H9 (cell line): Measurements from ENCODE around the gene RASAL1. TPM values are rescaled to one million over a fixed set of nuclear protein-coding genes. Genes with fewer than 3 reads are reported as not detected.

Source experiments
- DNase-seq: peaks from one replicate; pipeline ENCODE4 v3.0.0-alpha.2; 2017
- H2AFZ ChIP-seq: one replicate; pipeline ENCODE4 v1.6.1; 2013; ENCODE audit warnings: mild to moderate bottlenecking, low read length, control low read depth, moderate library complexity
- H2AK5ac ChIP-seq: 2 replicates; pipeline ENCODE4 v1.6.1; 2013; ENCODE audit warnings: low read length, control low read depth, mixed read lengths; ENCODE audit not compliant: insufficient read length
- H2BK120ac ChIP-seq: one replicate; pipeline ENCODE4 v1.6.1; 2013; ENCODE audit warnings: low read depth, mild to moderate bottlenecking, low read length, control low read depth, inconsistent platforms; ENCODE audit not compliant: poor library complexity, severe bottlenecking
- H2BK12ac ChIP-seq: 2 replicates; pipeline ENCODE4 v1.6.1; 2013; ENCODE audit warnings: low read length, control low read depth, mixed read lengths, low read depth; ENCODE audit not compliant: insufficient read length
- H2BK15ac ChIP-seq: 2 replicates; pipeline ENCODE4 v1.6.1; 2013; ENCODE audit warnings: low read depth, low read length, control low read depth
- H2BK20ac ChIP-seq: one replicate; pipeline ENCODE4 v1.6.1; 2013; ENCODE audit warnings: low read depth, mild to moderate bottlenecking, low read length, control low read depth, inconsistent platforms; ENCODE audit not compliant: poor library complexity, severe bottlenecking
- H2BK5ac ChIP-seq: 2 replicates; pipeline ENCODE4 v1.6.1; 2013; ENCODE audit warnings: low read length, control low read depth, mixed read lengths; ENCODE audit not compliant: insufficient read length
- H3K14ac ChIP-seq: 2 replicates; pipeline ENCODE4 v1.6.1; 2013; ENCODE audit warnings: low read length, control low read depth; ENCODE audit not compliant: insufficient read depth
- H3K18ac ChIP-seq: 2 replicates; pipeline ENCODE4 v1.6.1; 2013; ENCODE audit warnings: low read depth, mild to moderate bottlenecking, mixed read lengths, low read length, control low read depth; ENCODE audit not compliant: insufficient read length
- H3K23ac ChIP-seq: 2 replicates; pipeline ENCODE4 v1.6.1; 2013; ENCODE audit warnings: low read length, control low read depth, mixed read lengths, low read depth; ENCODE audit not compliant: insufficient read length
- H3K23me2 ChIP-seq: 2 replicates; pipeline ENCODE4 v1.6.1; 2013; ENCODE audit warnings: low read depth, mild to moderate bottlenecking, mixed read lengths, low read length, control low read depth; ENCODE audit not compliant: insufficient read length, poor library complexity, severe bottlenecking
- H3K27ac ChIP-seq: 2 replicates; pipeline ENCODE4 v1.5.1; 2013; ENCODE audit warnings: low read length, control low read depth, mixed read lengths, low read depth; ENCODE audit not compliant: insufficient read length
- H3K27me3 ChIP-seq: 2 replicates; pipeline ENCODE4 v1.6.1; 2013; ENCODE audit warnings: low read length, control low read depth, inconsistent platforms; ENCODE audit not compliant: insufficient read depth
- H3K4ac ChIP-seq: 2 replicates; pipeline ENCODE4 v1.6.1; 2013; ENCODE audit warnings: low read depth, mild to moderate bottlenecking, control low read depth, inconsistent platforms, low read length, moderate library complexity
- H3K4me1 ChIP-seq: 2 replicates; pipeline ENCODE4 v1.6.1; 2013; ENCODE audit warnings: low read length, control low read depth, inconsistent platforms; ENCODE audit not compliant: insufficient read depth
- H3K4me2 ChIP-seq: 2 replicates; pipeline ENCODE4 v1.6.1; 2013; ENCODE audit warnings: low read length, control low read depth, mixed read lengths; ENCODE audit not compliant: insufficient read length, insufficient read depth
- H3K56ac ChIP-seq: 2 replicates; pipeline ENCODE4 v1.6.1; 2013; ENCODE audit warnings: low read depth, mild to moderate bottlenecking, mixed read lengths, low read length, control low read depth; ENCODE audit not compliant: insufficient read length
- H3K79me1 ChIP-seq: 2 replicates; pipeline ENCODE4 v1.6.1; 2013; ENCODE audit warnings: low read depth, mild to moderate bottlenecking, moderate library complexity, low read length, control low read depth, inconsistent platforms; ENCODE audit not compliant: insufficient read depth, poor library complexity, severe bottlenecking
- H3K79me2 ChIP-seq: 2 replicates; pipeline ENCODE4 v1.6.1; 2013; ENCODE audit warnings: low read length, control low read depth, inconsistent platforms; ENCODE audit not compliant: insufficient read depth
- H3K9ac ChIP-seq: 2 replicates; pipeline ENCODE4 v1.6.1; 2013; ENCODE audit warnings: low read length, control low read depth, mixed read lengths; ENCODE audit not compliant: insufficient read length; ENCODE audit errors: extremely low read depth
- H3K9me3 ChIP-seq: one replicate; pipeline ENCODE4 v1.6.1; 2013; ENCODE audit warnings: low read depth, low read length, inconsistent platforms; ENCODE audit not compliant: control insufficient read depth
- H3T11ph ChIP-seq: one replicate; pipeline ENCODE4 v1.6.1; 2013; ENCODE audit warnings: mild to moderate bottlenecking, low read length, control low read depth, inconsistent platforms
- H4K20me1 ChIP-seq: one replicate; pipeline ENCODE4 v1.6.1; 2013; ENCODE audit not compliant: control insufficient read depth, insufficient read length, insufficient read depth
- H4K5ac ChIP-seq: 2 replicates; pipeline ENCODE4 v1.6.1; 2013; ENCODE audit warnings: low read depth, mild to moderate bottlenecking, mixed read lengths, low read length, control low read depth; ENCODE audit not compliant: insufficient read length
- H4K8ac ChIP-seq: replicated peaks from 2 replicates; pipeline ENCODE4 v1.6.1; 2013; ENCODE audit warnings: low read length, control low read depth, mixed read lengths, low read depth; ENCODE audit not compliant: insufficient read length
- H4K91ac ChIP-seq: 2 replicates; pipeline ENCODE4 v1.6.1; 2013; ENCODE audit warnings: low read depth, mild to moderate bottlenecking, moderate library complexity, mixed read lengths, low read length, control low read depth; ENCODE audit not compliant: insufficient read length
- H3K27ac Mint-ChIP-seq, 3 experiments: 2 replicates in 2 of 3; 3 replicates in 1 of 3; pipeline ENCODE4 v1.8.0; 2020 to 2021; ENCODE audit warnings: mixed read lengths in 3 of 3, mild to moderate bottlenecking in 1 of 3, moderate library complexity in 1 of 3
- H3K27me3 Mint-ChIP-seq: 2 replicates; pipeline ENCODE4 v1.8.0; 2021; ENCODE audit warnings: low read depth, mild to moderate bottlenecking, moderate library complexity, mixed read lengths
- H3K36me3 Mint-ChIP-seq, 3 experiments: 2 replicates in 2 of 3; 3 replicates in 1 of 3; pipeline ENCODE4 v1.8.0; 2020 to 2021; ENCODE audit warnings: low read depth in 3 of 3, mixed read lengths in 3 of 3; ENCODE audit not compliant: insufficient read depth in 1 of 3
- H3K4me1 Mint-ChIP-seq, 2 experiments: 2 replicates each; pipeline ENCODE4 v1.8.0; 2020; ENCODE audit warnings: mixed read lengths in 2 of 2
- H3K4me3 Mint-ChIP-seq, 2 experiments: 2 replicates in 1 of 2; 3 replicates in 1 of 2; pipeline ENCODE4 v1.8.0; 2020 to 2021; ENCODE audit warnings: mild to moderate bottlenecking in 2 of 2, mixed read lengths in 2 of 2, moderate library complexity in 1 of 2
- H3K9me3 Mint-ChIP-seq, 2 experiments: 2 replicates in 1 of 2; 3 replicates in 1 of 2; pipeline ENCODE4 v1.8.0; 2020; ENCODE audit warnings: mild to moderate bottlenecking in 2 of 2, mixed read lengths in 2 of 2, moderate library complexity in 1 of 2
- CTCF ChIP-seq: fragments of 200-600 bp; sonication (generic); conservative IDR thresholded peaks from 3 replicates; pipeline ENCODE4 v1.8.0; 2021; ENCODE audit warnings: antibody characterized with exemption, mild to moderate bottlenecking
- WGBS: extraction: QIAGEN DNeasy Blood & Tissue Kit; methylation state at CpG from one replicate; pipeline ENCODE4 v1.1.7; 2013; ENCODE audit warnings: missing lambda C conversion rate, low lambda C conversion rate, mixed read lengths; ENCODE audit not compliant: insufficient read length; ENCODE audit errors: extremely low coverage; 5-methylcytosine and 5-hydroxymethylcytosine counted together
- total RNA-seq: library from RNA; stranded (reverse); gene quantifications from 2 replicates; pipeline ENCODE4 v1.2.1, GENCODE V29; 2021

The RASAL1 gene
- total RNA-seq, 1 experiment from 2014 or later: 2.3 TPM

DNA sequence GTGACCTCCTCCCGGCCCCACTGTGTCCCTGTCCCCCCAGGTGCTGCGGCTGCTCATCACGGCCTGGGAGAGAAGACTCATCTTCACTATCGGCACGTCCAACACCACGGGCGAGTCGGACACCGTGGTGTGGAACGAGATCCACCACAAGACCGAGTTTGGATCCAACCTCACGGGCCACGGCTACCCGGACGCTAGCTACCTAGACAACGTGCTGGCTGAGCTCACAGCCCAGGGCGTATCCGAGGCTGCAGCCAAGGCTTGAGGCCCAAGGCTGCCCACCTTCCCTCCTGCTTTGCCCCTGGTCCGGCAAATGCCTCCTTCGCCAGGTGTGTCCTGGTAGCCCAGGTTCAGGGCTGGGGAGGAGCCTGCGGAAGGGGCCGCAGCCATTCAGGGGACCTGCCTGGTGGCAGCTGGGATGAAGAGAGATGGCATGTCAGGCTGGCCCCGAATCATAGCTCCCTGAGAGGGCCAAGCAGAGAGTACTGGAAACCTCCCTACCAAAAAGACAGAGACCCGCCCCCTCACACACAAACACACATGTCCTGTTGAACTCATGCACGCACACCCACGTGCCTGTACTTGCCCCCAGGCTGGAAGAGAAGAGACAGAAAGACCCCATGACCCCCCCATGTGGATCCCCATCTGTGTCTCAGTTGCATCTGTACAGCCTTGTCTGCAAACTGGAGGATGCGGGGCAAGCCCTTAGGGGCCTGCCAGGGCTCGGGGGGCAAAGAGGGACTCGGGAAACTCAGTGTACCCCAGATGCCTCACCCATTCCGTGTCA is 38.7 kb downstream of the RASAL1 start:
- no peak overlapping the region for H4K5ac ChIP-seq
- H3K14ac ChIP-seq: no peak overlapping the region
- H3K23me2 ChIP-seq: no peaks in the 10 kb centered on the region
- Mint-ChIP-seq H3K27ac (peak overlapping the region in 1 of 3 experiments; percentile 57; a peak in 1 of 7 replicates), H3K4me3 (no peak overlapping the region), H3K27me3 (peaks cover 10% of the 10 kb centered on the region), H3K36me3 (no peaks in the 10 kb centered on the region; a peak in 1 of 7 replicates), H3K9me3 (no peaks in the 10 kb centered on the region), H3K4me1 (peaks cover 19 to 25% of the 10 kb centered on the region in 2 experiments)
- TF ChIP-seq CTCF: no peak
- no peaks in the 10 kb centered on the region for H3K4me1 ChIP-seq
- no peak overlapping the region for H3K56ac ChIP-seq
- no peak overlapping the region for H3K27ac ChIP-seq
- H2AK5ac ChIP-seq: no peak overlapping the region
- no peak overlapping the region for H2BK15ac ChIP-seq
- no peaks in the 10 kb centered on the region for H3K79me1 ChIP-seq
- H3K23ac ChIP-seq: no peak overlapping the region
- H3K18ac ChIP-seq: no peak overlapping the region
- H3K27me3 ChIP-seq: no peaks in the 10 kb centered on the region
- H4K8ac ChIP-seq: no peak overlapping the region
- no peak for DNase-seq
- no peak overlapping the region for H3K4ac ChIP-seq
- no peak overlapping the region for H3T11ph ChIP-seq
- H2BK12ac ChIP-seq: no peak overlapping the region
- H4K20me1 ChIP-seq: no peaks in the 10 kb centered on the region
- WGBS: no CpG with 5 or more reads among the region's 30 CpGs
- no peak overlapping the region for H3K9ac ChIP-seq
- H2BK120ac ChIP-seq: no peak overlapping the region
- no peak overlapping the region for H2BK5ac ChIP-seq
- no peak overlapping the region for H2BK20ac ChIP-seq
- H2AFZ ChIP-seq: no peak overlapping the region
- H3K79me2 ChIP-seq: no peaks in the 10 kb centered on the region
- no peak overlapping the region for H4K91ac ChIP-seq
- H3K9me3 ChIP-seq: no peaks in the 10 kb centered on the region
- H3K4me2 ChIP-seq: no peak overlapping the region
